ENCODE data around the gene IRX5.

The IRX5 gene

DNA sequence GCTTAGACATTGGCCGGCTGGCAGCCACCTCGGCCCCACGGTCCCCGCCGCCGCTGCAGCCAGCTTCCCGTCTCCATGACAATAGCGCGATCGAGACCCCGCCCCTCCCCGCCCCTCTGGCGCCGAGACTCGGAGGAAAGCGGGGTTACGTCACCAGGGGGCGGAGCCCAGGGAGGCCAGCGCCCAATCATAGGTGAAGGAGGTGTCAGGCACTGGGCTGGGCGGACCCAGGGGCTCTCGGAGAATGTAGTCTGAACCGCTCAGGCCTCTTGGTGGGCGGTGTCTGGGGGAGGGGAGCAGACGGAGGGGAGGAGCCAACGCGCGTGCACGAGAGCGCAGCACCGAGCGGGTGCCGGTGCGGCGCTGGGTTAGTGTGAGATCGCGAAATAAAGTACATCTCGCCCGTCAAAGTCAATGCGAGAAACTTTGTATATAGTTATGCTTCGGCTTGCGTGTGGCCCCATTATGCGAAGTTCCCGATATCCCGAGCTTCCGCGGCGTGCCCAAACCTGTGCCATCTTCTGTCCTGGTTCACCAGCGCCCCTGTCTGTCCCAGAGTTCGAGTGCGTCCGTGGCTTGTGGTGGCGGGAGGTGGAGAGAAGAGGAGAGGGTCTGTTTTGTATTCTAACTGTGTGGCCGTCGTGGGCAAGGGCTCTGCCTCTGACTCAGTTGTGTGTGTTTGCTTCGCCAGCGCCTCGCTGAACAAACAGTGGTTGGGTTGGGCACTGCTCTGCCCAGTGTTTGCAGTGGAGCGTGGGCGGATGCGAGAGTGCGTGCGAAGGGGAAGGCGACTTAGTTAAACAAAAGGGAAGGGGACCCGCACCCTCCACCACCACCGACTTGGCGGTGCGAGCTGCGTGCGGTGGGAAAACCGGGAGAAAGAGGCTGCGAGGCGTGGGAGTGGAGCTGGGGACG is 1.3 kb upstream of the IRX5 start:
- FAIRE-seq = peak; percentile 42
- peak; percentile 80 for DNase-seq (ENCODE audit: low spot score)

DNA sequence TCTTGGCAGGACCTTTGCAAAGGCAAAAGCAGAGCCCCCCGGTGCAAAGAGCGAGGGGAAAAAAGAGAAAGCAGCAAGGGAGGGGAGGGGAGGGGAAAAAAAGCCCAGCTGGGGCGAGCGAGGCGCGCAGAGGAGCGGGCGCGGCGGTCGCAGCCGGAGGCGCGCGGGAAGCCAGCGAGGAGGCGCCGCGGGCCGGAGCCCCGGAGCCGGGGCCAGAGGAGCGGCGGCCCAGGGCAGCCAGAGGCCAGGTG is 129 bp downstream of the IRX5 start:
- DNase-seq (ENCODE audit: low spot score) (no peak), FAIRE-seq (no peak)

DNA sequence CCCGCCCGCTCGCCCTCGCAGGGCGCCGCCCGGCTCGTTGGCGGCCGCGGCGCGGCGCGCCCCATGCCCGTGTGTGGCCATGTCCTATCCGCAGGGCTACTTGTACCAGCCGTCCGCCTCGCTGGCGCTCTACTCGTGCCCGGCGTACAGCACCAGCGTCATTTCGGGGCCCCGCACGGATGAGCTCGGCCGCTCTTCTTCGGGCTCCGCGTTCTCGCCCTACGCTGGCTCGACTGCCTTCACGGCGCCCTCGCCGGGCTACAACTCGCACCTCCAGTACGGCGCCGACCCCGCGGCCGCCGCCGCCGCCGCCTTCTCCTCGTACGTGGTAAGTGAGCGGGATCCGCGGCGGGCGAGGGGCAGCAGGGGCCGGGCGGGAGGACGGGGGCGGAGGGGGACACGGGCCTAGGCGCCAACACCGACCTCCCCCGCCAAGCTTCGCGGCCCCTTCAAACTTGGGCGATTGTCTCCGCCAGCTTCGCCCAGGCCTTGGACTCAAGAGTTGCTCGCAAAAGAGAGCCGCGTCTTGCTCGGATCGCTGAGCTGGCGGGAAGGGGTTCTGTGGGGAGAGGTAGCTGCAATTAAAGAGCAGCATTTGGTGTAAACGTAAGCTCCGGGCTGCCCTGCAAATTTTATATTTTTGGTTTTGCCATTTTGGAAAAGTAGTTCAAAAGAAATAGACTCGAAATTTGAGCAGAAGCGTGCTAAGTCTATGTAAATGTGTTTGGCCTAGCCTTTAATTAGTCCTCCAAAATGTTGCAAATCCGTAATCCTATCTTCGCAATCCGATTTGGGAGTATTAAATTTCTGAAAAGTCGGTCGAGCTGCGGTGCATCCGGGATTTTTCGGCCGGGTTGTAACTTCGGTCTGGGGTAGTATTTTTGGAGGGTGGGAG is 702 bp downstream of the IRX5 start:
- no peak for FAIRE-seq
- no peak for DNase-seq (ENCODE audit: low spot score)

DNA sequence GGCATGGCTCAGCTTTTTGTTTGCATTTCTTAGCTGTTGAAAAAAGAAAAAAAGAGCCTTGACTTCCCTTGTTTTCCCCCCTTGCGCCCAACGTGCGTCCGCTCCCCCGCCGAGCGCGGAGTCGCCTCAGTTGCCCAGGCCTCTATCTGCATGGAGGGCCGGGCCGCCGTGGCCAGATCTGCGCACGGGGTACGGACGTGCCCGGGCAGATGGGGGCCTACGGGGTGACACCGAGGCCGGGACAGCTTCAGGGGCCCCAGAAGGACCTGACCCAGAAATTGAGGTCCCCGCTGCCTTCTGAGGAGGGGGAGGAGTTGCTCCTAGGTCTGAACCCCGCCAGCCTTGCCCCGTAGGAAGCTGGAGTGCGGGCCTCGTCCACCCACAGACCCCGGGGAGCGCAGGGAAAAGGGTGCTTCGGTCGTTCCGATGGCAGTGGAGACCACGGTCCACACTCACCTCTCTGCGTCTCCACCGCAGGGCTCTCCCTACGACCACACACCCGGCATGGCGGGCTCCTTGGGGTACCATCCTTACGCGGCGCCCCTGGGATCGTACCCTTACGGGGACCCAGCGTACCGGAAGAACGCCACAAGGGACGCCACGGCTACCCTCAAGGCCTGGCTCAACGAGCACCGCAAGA is 1.5 kb downstream of the IRX5 start:
- FAIRE-seq (no peak), DNase-seq (ENCODE audit: low spot score) (no peak)

DNA sequence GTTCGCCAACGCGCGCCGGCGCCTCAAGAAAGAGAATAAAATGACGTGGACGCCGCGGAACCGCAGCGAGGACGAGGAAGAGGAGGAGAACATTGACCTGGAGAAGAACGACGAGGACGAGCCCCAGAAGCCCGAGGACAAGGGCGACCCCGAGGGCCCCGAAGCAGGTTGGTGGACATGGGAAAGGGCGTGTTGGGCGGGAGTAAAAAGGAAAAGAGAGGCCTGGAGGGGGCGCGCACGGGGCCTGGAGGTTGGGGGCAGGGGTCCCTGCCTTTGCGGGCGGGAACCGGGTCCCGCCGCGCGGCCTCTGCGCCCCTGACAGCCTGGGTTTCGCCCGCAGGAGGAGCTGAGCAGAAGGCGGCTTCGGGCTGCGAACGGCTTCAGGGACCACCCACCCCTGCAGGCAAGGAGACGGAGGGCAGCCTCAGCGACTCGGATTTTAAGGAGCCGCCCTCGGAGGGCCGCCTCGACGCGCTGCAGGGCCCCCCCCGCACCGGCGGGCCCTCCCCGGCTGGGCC is 2.1 kb downstream of the IRX5 start:
- FAIRE-seq = no peak

DNA sequence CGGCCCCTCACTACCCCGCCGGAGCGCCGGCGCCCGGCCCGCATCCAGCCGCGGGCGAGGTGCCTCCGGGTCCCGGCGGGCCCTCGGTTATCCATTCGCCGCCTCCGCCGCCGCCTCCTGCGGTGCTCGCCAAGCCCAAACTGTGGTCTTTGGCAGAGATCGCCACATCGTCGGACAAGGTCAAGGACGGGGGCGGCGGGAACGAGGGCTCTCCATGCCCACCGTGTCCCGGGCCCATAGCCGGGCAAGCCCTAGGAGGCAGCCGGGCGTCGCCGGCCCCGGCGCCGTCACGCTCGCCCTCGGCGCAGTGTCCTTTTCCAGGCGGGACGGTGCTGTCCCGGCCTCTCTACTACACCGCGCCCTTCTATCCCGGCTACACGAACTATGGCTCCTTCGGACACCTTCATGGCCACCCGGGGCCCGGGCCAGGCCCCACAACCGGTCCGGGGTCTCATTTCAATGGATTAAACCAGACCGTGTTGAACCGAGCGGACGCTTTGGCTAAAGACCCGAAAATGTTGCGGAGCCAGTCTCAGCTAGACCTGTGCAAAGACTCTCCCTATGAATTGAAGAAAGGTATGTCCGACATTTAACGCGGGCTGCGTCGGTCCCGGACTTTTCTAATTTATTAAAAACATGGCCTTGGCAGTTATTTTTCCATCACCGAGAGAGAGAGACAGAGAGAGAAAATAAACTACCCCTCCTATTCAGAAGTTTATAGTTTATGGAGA is 2.8 kb downstream of the IRX5 start:
- DNase-seq (ENCODE audit: low spot score) (no peak), FAIRE-seq (no peak)

More for the DNA sequence above, 2.1 kb downstream of the IRX5 start:
- no peak for DNase-seq (ENCODE audit: low spot score)

- DNase-seq (ENCODE audit: low spot score) (peak; percentile 38), FAIRE-seq (peak; percentile 32)
Measured at GRCh38 chr16:54934481-54935265, 4.0 kb downstream of the IRX5 start.

- DNase-seq (ENCODE audit: low spot score) (no peak), FAIRE-seq (no peak)
Measured at GRCh38 chr16:54935266-54935968, 4.8 kb downstream of the IRX5 start.

GRCh38 chr16:54936201-54936978 is 5.7 kb downstream of the IRX5 start:
- FAIRE-seq (no peak), DNase-seq (ENCODE audit: low spot score) (no peak)

DNA sequence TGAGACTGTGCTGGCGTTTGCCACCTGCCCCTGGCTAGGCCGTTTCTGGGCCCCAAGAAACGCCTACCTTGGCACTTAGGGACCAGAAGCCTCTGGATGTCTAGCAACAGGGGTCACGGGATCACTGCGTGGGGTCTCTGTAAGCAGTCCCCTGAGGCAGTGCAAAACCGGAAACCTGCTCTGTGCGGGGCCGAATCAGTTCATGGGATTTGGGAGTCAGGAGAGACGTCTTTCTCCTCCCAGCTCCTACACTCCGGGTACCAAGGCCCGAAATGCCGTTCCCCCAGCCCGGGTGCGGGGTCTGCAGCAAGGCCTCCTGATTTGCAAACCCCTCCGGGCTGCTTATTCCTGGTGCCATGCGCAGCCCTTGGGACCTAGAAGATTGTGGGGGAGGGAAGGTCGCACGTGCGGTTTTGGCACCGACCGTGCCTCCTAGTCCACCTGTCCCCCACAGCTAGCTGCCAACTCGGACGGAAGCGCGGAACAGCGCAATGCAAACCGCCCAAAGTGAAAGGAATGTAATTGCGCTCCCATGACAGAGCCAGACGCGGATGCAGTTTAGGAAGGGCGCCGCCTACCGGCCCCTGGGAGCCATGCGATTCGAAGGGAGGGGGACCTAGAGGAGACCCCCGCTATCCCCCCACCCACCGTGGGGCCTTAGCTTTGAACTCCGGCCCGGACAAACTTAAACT is 6.5 kb downstream of the IRX5 start:
- DNase-seq (ENCODE audit: low spot score) (no peak), FAIRE-seq (no peak)

GRCh38 chr16:54937671-54938211 is 7.1 kb downstream of the IRX5 start:
- no peak for FAIRE-seq

GRCh38 chr16:54938212-54939028 is 7.8 kb downstream of the IRX5 start:
- DNase-seq (ENCODE audit: low spot score) = no peak
- no peak for FAIRE-seq

More at GRCh38 chr16:54937671-54938211, 7.1 kb downstream of the IRX5 start:
- no peak for DNase-seq (ENCODE audit: low spot score)

DNA sequence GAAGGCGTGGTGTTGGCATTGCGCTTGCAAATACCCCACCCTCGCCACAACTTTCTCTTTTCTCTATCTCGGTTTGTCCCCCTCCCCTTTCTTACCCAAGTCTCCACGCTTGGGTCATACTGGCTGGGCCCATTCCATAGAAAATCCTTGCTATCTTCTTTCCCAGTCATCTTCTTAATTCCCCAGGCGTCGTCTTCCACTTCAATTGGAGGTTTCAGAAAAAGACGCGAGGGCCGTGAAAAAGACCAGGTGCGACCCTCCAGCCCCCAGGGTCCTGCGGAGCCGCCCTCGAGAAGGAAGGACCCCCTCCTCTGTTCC is 8.3 kb downstream of the IRX5 start:
- FAIRE-seq (no peak), DNase-seq (ENCODE audit: low spot score) (no peak)

GRCh38 chr16:54939510-54940278 is 9.0 kb downstream of the IRX5 start:
- DNase-seq (ENCODE audit: low spot score) (no peak), FAIRE-seq (no peak)

GRCh38 chr16:54940279-54940604 is 9.6 kb downstream of the IRX5 start:
- DNase-seq (ENCODE audit: low spot score) = no peak
- no peak for FAIRE-seq

- no peak for FAIRE-seq
Measured at GRCh38 chr16:54942353-54942943, 11.8 kb downstream of the IRX5 start.

More at GRCh38 chr16:54942353-54942943, 11.8 kb downstream of the IRX5 start:
- DNase-seq (ENCODE audit: low spot score) = no peak

Data from urothelium cell line (cell line).